Fibroblast of skin of scalp (primary cell): ENCODE results near the gene HRAS.
"Not testable (repeated sequence)": the region's sequence is repeated elsewhere in the genome, so short reads cannot be mapped to it uniquely, and the experiment has no call there.

Experiments
- DNase-seq: peaks from one replicate; pipeline ENCODE4 v3.0.0-alpha.2; 2013

Gene HRAS

GRCh38 chr11:532986-533585, 2.3 kb downstream of the HRAS start:
- no peak for DNase-seq

GRCh38 chr11:532527-532985, 2.8 kb downstream of the HRAS start:
- DNase-seq: no peak

- no peak for DNase-seq
Observed at GRCh38 chr11:531919-532526, 3.4 kb downstream of the HRAS start.

- DNase-seq: no peak
Observed at GRCh38 chr11:530960-531831, 4.2 kb downstream of the HRAS start.

- no peak for DNase-seq
Observed at GRCh38 chr11:529728-530411, 5.5 kb downstream of the HRAS start.

- DNase-seq: no peak
Observed at GRCh38 chr11:528815-529727, 6.3 kb downstream of the HRAS start.

GRCh38 chr11:528166-528814, 7.1 kb downstream of the HRAS start:
- DNase-seq: no peak

- no peak for DNase-seq
Observed at GRCh38 chr11:526192-526591, 9.2 kb downstream of the HRAS start.

- DNase-seq: no peak
Observed at GRCh38 chr11:521177-521688, 14.1 kb downstream of the HRAS start.

- DNase-seq: no peak
Observed at GRCh38 chr11:520428-521176, 14.8 kb downstream of the HRAS start.

- DNase-seq: peak; percentile 86
Observed at GRCh38 chr11:518463-519202, 16.7 kb downstream of the HRAS start.

- DNase-seq: not testable (repeated sequence)
Observed at GRCh38 chr11:516918-517685, 18.3 kb downstream of the HRAS start.

- DNase-seq: no peak
Observed at GRCh38 chr11:516400-516799, 19.0 kb downstream of the HRAS start.

GRCh38 chr11:515131-515530, 20.2 kb downstream of the HRAS start:
- no peak for DNase-seq

- no peak for DNase-seq
Observed at GRCh38 chr11:514606-515005, 20.8 kb downstream of the HRAS start.

GRCh38 chr11:512761-513595, 22.4 kb downstream of the HRAS start:
- DNase-seq: no peak

GRCh38 chr11:508956-509355, 26.4 kb downstream of the HRAS start:
- DNase-seq: no peak
